Measurements from ENCODE around the gene NDC1. TPM values are rescaled to one million over a fixed set of nuclear protein-coding genes. Genes with fewer than 3 reads are reported as not detected.
"Not testable (repeated sequence)": the region's sequence is repeated elsewhere in the genome, so short reads cannot be mapped to it uniquely, and the experiment has no call there.

Gene NDC1
- total RNA-seq, 1 experiment from 2014 or later, result 44.8 TPM

- intact Hi-C loops (cut with micrococcal nuclease; ENCODE audit: unreplicated experiment), result no loop called here
- H3K4me1 Mint-ChIP-seq (ENCODE audit: low read depth, unreplicated experiment), result no peaks in the 10 kb centered on the region
Measured at GRCh38 chr1:53822931-53823330, 15.2 kb downstream of the NDC1 start.

GRCh38 chr1:53821380-53821779 is 16.7 kb downstream of the NDC1 start:
- H3K9me3 Mint-ChIP-seq (ENCODE audit: low read depth, unreplicated experiment), result no peaks in the 10 kb centered on the region
- H3K4me3 Mint-ChIP-seq (ENCODE audit: low read depth, unreplicated experiment), result no peak overlapping the region
- BruUV-seq (replicated peaks), result no TSS peak
- no peak overlapping the region for H3K27ac Mint-ChIP-seq (ENCODE audit: unreplicated experiment)
- CTCF ChIA-PET, result no interaction called here
- TF ChIP-seq CTCF (IDR thresholded peaks at IDR 0.05; ENCODE audit: unreplicated experiment), result no peak
- no peaks in the 10 kb centered on the region for H3K27me3 Mint-ChIP-seq (ENCODE audit: unreplicated experiment)
- peaks cover 42% of the 10 kb centered on the region for H3K36me3 Mint-ChIP-seq (ENCODE audit: insufficient read depth, unreplicated experiment)
- intact Hi-C loops (cut with micrococcal nuclease; ENCODE audit: unreplicated experiment), result no loop called here
- no peaks in the 10 kb centered on the region for H3K4me1 Mint-ChIP-seq (ENCODE audit: low read depth, unreplicated experiment)
- no peak for DNase-seq

More at GRCh38 chr1:53822931-53823330, 15.2 kb downstream of the NDC1 start:
- H3K27ac Mint-ChIP-seq (ENCODE audit: unreplicated experiment), result no peak overlapping the region
- no peaks in the 10 kb centered on the region for H3K9me3 Mint-ChIP-seq (ENCODE audit: low read depth, unreplicated experiment)
- peak; percentile 4 for DNase-seq
- H3K4me3 Mint-ChIP-seq (ENCODE audit: low read depth, unreplicated experiment), result no peak overlapping the region
- no peaks in the 10 kb centered on the region for H3K27me3 Mint-ChIP-seq (ENCODE audit: unreplicated experiment)
- CTCF ChIA-PET, result no interaction called here
- TF ChIP-seq CTCF (IDR thresholded peaks at IDR 0.05; ENCODE audit: unreplicated experiment), result no peak
- no TSS peak for BruUV-seq (replicated peaks)
- H3K36me3 Mint-ChIP-seq (ENCODE audit: insufficient read depth, unreplicated experiment), result peaks cover 33% of the 10 kb centered on the region

GRCh38 chr1:53819387-53819786 is 18.7 kb downstream of the NDC1 start:
- Mint-ChIP-seq H3K4me3 (ENCODE audit: low read depth, unreplicated experiment) (no peak overlapping the region), H3K4me1 (ENCODE audit: low read depth, unreplicated experiment) (peaks cover 4% of the 10 kb centered on the region), H3K27me3 (ENCODE audit: unreplicated experiment) (no peaks in the 10 kb centered on the region), H3K9me3 (ENCODE audit: low read depth, unreplicated experiment) (no peaks in the 10 kb centered on the region), H3K27ac (ENCODE audit: unreplicated experiment) (no peak overlapping the region), H3K36me3 (ENCODE audit: insufficient read depth, unreplicated experiment) (peaks cover 45% of the 10 kb centered on the region)
- intact Hi-C loops (cut with micrococcal nuclease; ENCODE audit: unreplicated experiment), result no loop called here
- CTCF ChIA-PET, result no interaction called here
- no peak for DNase-seq
- TF ChIP-seq CTCF (IDR thresholded peaks at IDR 0.05; ENCODE audit: unreplicated experiment), result no peak
- no TSS peak for BruUV-seq (replicated peaks)

- BruUV-seq (replicated peaks); CTCF ChIA-PET; intact Hi-C loops (cut with micrococcal nuclease; ENCODE audit: unreplicated experiment); DNase-seq; H3K27ac Mint-ChIP-seq (ENCODE audit: unreplicated experiment); H3K9me3 Mint-ChIP-seq (ENCODE audit: low read depth, unreplicated experiment); H3K4me3 Mint-ChIP-seq (ENCODE audit: low read depth, unreplicated experiment); H3K27me3 Mint-ChIP-seq (ENCODE audit: unreplicated experiment): not testable (repeated sequence)
- Mint-ChIP-seq H3K36me3 (ENCODE audit: insufficient read depth, unreplicated experiment) (peaks cover 49% of the 10 kb centered on the region), H3K4me1 (ENCODE audit: low read depth, unreplicated experiment) (peaks cover 16% of the 10 kb centered on the region)
Measured at GRCh38 chr1:53816584-53816983, 21.5 kb downstream of the NDC1 start.

GRCh38 chr1:53815484-53815883 is 22.6 kb downstream of the NDC1 start:
- H3K27ac Mint-ChIP-seq (ENCODE audit: unreplicated experiment); H3K27me3 Mint-ChIP-seq (ENCODE audit: unreplicated experiment); DNase-seq; H3K4me3 Mint-ChIP-seq (ENCODE audit: low read depth, unreplicated experiment); CTCF ChIA-PET; H3K9me3 Mint-ChIP-seq (ENCODE audit: low read depth, unreplicated experiment); intact Hi-C loops (cut with micrococcal nuclease; ENCODE audit: unreplicated experiment); BruUV-seq (replicated peaks): not testable (repeated sequence)
- Mint-ChIP-seq H3K36me3 (ENCODE audit: insufficient read depth, unreplicated experiment) (peaks cover 49% of the 10 kb centered on the region), H3K4me1 (ENCODE audit: low read depth, unreplicated experiment) (peaks cover 26% of the 10 kb centered on the region)
